Activated CD4-positive, alpha-beta T cell treated with anti-CD3 and anti-CD28 coated beads, Interleukin-2, amount 50 U/mL, for 24 hours (primary cell): Measurements from ENCODE around the gene SRGAP2C.
A peak's percentile ranks its signal among the peaks of the same experiment; 100 is the strongest.
"Not testable (repeated sequence)": the region's sequence is repeated elsewhere in the genome, so short reads cannot be mapped to it uniquely, and the experiment has no call there.

ENCODE experiments used
- DNase-seq, 2 donors: peaks; one replicate each; pipeline ENCODE4 v3.0.0-alpha.2; 2020; ENCODE audit warnings: low read depth in 1 of 2, low spot score in 1 of 2

The SRGAP2C gene

DNA sequence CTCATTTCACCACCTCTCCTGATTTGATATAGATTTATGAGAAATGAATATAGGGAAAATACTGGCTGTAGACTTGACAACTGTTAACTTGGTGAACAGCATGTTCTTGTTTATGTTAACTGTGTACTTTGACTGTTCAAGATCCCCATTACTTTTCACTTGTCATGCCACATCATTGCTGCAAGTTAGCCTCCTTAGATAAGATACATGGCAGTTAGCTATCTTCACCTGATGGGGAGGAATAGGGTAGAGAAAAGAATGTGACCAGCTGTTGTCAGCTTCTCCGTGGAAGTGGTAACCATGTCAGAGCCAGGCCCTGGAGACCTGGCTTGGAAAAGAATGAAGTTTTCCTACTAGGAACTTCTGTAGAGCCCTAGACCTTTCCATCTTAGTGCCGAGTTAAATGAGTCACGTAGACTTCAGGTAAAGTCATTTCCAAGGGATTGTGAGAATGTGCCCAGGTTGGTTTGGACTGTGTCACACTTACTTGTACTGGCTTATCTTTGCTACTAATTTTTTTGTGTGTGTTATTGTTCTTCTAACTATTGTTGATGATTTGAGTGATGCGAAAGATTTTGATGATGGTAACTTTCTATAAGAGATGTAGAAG lies 41.6 kb downstream of the SRGAP2C start:
- DNase-seq, result not testable (repeated sequence)

DNA sequence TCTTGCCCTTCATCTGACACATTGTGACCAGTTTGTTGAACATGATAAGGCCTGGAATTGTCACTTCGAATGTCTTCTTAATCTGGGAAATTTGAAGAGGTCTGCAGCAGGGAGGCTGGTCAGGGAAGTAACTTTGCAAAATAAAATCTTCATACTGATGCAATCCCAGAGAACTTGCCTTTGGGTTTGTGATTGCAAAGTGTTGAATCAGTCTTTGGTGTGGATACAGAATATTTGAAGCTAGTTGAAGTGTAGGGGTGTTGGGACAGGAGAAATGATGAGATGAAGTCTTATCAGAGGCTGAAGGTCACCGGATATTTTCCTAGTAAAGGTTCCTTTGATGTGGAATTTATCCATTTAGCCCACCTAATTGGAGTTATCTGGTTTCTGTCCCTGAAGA lies 42.1 kb downstream of the SRGAP2C start:
- DNase-seq, result not testable (repeated sequence)

DNA sequence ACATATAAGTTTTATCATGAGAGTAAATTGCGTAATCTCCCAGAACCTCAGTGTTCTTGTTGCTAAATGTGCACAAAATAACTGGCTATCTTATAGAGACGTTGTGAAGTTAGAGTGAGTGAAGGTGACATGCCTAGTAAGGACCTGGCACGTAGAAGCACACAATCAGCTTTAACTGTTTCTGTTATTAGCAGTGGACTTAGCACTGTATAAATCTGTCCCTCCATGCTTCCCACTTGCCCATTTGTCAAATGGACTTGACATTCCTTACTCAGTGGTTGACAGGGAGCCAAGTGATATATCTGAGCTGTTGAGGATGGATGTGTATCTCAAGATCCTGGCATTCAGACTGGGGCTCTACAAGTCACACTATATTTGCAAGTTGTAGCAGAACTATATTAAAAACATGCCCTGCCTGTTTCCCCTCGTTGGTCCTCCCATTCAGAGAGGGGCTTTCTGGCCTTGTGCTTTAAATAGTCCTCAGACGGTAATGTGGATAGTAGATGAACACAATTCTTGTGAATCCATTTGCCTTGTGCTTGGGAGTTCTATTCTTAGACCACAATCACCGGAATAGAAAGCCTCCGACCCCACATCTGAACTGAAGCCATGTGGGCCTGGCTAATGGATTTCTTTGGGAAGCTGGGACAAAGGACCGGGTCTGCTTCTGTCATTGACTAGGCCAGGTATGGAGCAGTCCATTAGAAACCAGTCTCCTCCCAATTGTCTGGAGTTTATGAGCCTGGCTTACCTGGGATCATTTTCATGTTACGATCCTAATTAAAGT lies 43.0 kb downstream of the SRGAP2C start:
- DNase-seq, result not testable (repeated sequence)

DNA sequence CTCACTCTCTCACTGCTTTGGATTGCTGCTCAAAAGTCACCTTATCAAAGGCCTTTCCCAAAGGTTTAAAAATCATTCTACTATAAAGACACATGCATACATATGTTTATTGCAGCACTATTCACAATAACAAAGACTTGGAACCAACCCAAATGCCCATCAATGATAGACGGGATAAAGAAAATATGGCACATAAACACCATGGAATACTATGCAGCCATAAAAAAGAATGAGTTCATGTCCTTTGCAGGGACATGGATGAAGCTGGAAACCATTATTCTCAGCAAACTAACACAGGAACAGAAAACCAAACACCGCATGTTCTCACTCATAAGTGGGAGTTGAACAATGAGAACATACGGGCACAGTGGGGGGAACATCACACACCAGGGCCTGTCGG lies 45.9 kb downstream of the SRGAP2C start:
- DNase-seq, result not testable (repeated sequence)

DNA sequence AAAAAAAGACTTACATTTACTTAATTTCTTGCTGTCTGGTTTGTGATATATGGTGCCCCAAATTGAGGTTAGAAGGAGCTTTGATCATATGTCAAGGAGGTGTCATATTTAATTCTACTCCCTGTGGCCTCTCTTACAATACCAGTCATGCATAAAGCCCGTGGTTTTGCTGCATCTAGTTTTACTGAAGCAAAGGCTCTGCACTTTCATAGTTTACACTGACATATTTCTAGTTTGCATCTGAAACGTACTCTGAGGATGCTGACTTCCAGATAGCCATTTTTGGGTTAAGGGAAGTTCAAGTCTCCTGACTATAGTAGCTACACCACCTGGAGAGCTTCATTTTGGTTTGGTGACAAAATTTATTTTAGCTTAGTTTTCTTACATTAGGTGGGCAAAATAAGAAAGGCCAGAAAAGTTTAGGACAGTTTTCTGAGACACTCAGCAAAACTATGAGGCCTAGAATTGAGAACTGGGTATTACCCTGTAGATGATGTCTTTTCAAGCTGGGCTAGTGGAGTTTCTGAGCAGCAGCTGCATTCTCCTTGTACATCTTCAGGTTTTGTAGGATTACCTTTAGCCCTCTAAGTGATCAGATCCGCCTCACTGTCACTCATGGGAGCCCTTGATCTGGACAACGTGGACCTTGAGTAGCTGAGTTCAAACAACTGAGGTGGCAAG lies 47.8 kb downstream of the SRGAP2C start:
- DNase-seq, result not testable (repeated sequence)

DNA sequence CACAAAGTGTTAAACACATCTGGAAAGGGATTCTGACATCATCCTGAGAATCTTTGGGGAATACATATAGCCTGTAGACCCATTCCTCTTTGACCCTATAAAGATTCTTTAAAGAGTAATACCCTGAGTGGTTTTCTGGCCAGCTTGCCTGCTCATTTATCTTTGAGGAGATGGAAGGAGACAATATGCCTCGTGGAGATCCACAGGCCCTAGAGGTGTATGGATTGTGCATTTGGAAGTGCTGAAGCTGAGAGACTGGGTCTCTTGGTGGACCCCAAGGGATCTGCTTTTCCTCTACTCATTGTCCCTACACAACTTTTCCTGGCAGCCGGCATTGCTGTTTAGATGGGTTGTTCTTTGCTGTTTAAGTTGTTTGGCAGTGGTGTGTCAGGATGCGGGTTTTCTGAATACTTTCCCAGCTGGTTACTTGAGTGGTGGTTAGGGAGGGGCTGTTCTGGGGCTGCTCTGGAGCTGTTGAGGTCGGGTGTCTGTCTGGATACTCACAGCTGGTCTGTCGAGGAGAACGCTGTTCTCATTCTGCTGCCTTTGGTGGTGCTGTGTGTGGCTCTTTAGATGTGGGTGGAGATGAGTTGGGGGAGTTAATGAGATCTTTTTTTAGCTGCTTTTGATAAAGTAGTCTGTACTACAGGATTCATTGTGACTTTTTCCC lies 49.5 kb downstream of the SRGAP2C start:
- DNase-seq, result not testable (repeated sequence)

DNA sequence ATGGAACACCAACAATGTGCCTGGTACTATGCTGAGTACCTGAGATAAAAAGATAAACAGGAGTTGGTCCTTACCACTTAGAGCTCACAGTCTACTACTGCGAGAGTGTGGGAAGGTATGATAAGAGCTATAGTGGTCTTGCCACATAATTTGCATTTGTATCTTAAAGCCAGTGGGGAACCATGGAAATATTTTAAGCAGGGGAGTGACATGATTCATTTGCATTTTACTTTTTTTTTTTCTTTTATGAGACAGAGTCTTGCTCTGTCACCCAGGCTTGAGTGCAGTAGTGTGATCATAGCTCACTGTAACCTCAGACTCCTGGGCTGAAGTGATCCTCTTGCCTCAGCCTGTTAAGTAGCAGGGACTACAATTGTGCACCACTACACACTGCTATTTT lies 53.6 kb downstream of the SRGAP2C start:
- peak in 1 of 2 donors; percentile 13 for DNase-seq

DNA sequence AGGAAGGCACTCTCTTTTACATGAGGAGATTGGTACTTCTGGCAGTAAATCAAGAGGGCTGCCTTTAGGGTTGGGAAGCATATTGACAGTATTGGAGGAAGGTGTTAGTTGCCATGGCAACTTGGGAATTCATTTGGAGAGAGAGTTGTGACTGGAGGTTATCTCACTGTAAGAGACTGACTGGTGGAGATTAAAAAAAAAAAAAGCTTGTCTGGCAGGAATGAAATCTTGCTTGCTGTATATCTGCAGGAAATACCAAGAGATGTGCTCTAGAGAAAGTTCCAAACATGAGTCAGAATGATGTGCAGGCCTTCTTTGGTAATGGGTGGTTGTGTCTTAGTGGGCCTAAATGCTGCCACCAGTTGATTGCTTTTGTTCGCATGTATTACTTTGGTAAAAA lies 59.1 kb downstream of the SRGAP2C start:
- not testable (repeated sequence) for DNase-seq

DNA sequence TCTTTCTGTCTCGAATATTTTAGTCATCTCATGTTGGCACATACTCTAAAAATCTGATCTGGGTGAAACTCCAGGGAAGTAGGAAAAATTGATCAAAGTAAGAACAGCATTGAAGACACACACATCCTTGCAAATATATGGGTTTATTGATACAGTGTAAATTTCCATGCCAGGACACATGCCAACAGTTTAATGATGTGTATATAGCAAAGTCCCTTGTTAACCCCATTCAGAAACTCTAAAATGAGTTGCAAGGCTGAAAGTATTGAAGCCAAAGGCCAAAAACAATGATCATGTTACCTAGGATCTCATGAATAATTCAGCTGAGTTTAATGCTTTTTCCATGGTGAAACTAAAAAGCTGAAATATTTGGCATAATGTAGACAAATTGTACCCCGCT lies 61.6 kb downstream of the SRGAP2C start:
- not testable (repeated sequence) for DNase-seq

DNA sequence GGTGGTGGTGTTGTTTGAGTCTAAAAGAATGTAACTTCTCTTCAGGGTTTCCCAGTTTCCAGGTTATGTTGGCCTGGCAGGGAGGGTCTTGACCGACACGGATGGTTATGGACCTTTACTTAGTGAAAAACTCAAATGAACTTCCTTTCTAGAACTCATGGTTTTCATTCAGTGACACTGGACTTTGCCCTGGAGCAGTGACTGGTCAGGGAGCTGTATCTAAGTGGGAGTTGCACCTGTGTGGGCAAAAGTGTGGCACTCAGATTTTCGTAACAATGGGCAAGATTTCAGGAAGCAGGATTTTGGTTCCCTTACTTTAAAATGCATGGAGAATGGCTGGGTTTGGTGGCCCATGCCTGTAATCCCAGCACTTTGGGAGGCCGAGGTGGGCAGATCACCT lies 67.9 kb downstream of the SRGAP2C start:
- not testable (repeated sequence) for DNase-seq

DNA sequence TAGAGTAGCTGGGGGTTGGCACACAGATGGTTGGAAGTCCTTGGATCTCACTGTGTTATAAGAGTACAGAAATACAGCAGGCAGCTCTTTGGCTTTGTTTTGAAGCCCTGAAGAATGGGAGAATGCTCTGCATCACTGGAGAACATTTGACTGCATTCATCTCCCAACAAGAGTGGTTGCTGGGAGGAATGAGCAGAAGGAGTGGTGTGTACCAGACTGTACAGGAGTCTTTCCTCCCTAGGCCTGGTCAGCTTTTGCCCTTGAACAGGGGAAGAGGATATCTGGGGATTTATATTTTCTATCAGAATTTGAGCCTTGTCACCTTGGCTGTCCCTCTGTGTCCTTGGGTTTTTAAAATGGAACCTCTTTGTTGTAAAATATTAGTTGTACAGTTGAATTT lies 69.8 kb downstream of the SRGAP2C start:
- DNase-seq, result not testable (repeated sequence)

DNA sequence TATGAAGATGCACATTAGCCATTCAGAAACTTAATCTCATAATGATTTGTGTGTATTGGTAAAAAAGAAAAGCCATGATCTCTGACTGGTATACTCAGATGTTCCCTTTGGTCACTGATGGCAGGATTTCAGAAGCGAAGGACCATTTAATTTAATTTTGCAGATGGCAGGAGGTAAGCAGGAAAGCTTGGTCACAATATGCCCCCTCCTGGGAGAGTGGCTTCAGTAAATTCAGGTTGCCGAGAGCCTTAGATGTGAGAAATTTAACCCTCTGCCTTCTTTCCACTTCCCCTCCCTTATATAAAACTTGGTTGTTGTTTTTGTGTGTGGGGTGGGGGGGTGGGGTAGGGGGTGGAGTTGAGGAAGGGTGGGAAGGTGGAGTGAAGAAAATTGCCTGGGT lies 72.9 kb downstream of the SRGAP2C start:
- not testable (repeated sequence) for DNase-seq

DNA sequence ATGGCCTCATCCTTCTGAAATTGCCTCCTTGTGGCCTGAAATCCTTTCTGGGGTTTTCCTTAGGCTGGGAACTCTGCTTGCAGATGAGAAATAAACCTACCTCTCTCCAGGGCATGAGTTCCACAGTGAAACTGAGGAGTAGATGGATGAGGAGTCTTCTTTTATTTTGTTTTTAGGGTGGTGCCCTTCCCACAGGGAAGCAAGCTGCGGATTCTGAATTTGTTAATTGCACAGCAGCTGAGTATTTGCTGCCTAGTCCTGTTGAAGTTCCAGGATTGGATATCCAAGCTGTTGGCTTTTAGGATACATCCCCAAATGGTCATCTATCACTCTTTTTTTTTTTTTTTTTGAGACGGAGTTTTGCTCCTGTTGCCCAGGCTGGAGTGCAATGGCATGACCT lies 73.4 kb downstream of the SRGAP2C start:
- DNase-seq, result not testable (repeated sequence)

DNA sequence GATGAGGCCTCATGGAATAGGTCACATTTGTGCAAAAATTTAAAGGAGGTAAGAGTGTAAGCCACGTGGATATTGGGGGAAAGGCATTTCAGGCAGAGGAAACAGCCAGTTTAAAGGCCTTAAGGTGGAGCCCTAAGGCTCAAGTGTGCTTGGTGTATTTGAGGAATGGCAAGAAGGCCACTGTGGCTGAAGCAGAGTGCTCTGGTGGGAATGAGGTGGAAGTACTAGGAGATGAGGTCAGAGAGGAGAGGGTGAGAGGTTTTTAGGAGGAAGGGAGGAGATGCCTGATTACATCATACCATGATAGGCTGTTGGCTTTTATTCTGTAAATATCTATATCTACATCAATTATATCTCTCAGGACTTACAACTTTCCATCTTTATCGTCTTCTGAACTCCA lies 75.4 kb downstream of the SRGAP2C start:
- not testable (repeated sequence) for DNase-seq

DNA sequence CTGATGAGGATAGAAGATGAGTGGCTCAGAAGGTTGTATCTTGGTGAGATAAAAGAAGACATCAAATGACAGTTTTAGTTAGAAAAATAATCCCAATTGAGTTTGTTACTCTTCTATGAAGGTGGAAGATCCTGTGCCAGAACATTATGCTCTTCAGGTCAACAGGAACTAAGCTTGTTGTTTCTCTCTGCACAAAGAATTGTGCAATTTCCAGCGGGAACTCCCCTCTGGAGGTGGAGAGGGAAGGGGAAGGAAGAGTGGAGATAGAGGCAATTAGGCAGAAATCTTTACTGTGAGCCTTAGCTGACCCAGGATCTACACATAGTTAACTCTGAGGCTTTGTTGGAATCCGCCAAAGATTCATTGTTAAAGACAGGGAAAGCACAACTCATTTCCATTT lies 77.4 kb downstream of the SRGAP2C start:
- DNase-seq, result not testable (repeated sequence)

DNA sequence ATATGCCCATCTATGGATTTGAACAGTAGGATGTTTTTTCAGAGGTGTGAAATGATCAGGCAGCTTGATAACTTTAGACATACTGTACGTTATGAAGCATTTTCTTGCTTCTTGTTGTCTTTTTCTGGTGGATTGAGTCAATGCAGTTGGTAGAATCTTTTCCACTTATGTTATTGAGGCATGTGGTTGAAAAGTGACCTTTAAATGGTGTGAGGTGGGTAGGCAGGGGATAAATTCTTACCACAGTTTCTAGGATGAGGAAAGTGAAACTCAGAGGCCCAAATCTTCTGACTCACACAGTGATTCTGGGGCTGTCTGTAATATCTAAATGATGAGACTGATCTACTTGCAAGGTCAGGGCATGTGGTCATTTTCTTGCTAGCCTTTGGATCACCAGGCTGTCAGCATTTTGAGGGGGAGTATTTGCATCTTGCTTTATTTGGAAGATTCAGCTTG lies 79.0 kb downstream of the SRGAP2C start:
- peak in 1 of 2 donors; percentile 6 for DNase-seq

DNA sequence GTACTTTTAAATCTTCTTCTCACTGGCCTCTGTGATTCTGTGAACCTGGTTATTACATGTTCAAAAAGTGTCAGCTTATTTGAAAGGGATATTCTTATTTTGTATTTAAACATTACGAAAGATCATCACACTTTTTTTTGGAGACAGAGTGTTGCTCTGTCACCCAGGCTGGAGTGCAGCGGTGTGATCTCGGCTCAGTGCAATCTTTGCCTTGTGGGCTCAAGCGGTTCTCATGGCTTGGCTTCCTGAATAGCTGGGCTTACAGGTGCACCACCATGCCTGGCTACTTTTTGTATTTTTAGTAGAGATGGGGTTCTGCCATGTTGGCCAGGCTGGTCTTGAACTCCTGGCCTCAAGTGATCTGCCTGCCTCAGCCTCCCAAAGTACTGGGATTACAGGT lies 82.3 kb downstream of the SRGAP2C start:
- not testable (repeated sequence) for DNase-seq

DNA sequence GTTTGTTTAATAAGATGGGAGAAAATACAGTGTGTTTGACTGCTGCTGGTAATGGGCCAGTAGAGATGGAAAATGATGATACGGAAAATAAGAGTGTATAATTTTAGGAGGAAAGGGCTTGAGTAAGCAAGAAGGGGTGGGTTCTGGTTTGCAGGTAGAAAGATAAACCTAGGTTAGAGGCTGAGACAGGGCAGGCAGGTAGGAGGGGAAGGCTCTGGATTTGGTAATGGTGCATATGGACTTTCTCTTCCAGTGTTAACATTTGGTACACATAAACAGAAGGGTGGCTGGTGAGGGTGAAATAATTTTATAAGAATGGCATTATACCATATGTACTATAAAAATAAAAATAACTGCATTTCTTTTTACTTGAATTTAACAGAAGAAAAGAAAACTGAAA lies 84.5 kb downstream of the SRGAP2C start:
- not testable (repeated sequence) for DNase-seq

DNA sequence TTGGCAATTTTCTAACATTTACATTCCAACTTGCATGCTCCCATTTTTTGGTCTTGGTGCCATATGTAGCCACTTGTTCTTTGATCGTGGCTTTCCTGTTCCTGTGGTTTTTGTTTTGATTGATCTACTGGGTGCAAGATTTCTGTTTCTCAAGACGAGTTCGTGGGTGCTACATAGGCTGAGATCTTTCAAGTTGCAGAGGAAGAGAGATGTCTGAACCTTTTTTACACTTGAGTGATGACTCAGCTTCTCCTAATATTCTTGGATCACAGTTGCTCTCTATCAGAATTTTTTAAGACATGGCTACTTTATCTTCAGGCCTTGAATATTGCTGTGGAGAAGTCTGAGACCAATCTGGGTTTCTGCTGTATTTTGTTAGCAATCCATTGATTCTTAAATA lies 85.2 kb downstream of the SRGAP2C start:
- not testable (repeated sequence) for DNase-seq

DNA sequence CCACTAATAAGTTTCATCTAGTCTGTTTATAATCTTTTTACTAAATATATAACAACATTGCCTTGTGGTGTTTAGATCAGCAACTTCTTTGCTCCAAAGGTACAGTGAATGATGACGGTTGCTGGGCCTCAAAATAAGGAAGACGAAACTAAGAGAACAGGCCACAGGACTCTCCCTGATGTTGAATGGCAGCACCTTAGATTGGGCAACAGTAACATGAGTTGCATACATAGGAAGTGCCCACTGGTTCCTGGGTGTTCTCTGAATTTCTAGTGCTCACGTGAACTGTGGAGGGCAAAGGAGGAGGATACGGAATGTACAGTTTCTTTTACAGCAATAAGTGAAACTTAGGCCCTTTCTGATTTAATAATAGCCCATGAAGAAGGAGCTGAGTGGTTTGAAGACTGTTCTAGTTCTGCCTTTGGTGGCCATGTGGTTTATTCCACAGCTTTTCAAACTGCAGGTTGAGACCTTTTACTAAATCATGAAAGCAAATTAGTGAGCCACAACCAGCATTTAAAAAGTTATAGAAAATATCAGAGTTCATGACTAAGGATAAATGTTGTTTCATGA lies 86.5 kb downstream of the SRGAP2C start:
- not testable (repeated sequence) for DNase-seq

DNA sequence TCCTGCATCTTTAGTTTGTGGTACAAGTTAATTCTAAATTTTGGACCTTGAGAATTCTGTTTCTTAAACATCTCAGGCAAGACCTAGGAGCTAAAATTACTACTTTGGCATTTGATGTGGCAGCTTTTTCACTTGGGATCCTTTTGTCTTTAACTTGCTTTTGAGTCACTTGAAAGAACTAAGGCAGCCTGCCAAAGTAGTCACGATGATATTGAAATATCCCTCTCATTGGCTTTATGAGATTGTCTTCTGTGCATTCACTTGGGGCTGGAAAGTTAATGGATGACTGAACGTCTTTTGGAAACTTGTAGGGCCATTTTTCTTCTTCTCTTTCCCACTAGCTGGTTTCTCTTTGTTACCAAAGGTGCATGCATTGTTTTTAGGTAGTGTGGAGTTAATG lies 90.7 kb downstream of the SRGAP2C start:
- not testable (repeated sequence) for DNase-seq
